ENCODE results near the gene TBC1D14. TPM values are rescaled to one million over a fixed set of nuclear protein-coding genes. Genes with fewer than 3 reads are reported as not detected.

The TBC1D14 gene
- total RNA-seq, 1 donor, result 39.4 TPM

DNA sequence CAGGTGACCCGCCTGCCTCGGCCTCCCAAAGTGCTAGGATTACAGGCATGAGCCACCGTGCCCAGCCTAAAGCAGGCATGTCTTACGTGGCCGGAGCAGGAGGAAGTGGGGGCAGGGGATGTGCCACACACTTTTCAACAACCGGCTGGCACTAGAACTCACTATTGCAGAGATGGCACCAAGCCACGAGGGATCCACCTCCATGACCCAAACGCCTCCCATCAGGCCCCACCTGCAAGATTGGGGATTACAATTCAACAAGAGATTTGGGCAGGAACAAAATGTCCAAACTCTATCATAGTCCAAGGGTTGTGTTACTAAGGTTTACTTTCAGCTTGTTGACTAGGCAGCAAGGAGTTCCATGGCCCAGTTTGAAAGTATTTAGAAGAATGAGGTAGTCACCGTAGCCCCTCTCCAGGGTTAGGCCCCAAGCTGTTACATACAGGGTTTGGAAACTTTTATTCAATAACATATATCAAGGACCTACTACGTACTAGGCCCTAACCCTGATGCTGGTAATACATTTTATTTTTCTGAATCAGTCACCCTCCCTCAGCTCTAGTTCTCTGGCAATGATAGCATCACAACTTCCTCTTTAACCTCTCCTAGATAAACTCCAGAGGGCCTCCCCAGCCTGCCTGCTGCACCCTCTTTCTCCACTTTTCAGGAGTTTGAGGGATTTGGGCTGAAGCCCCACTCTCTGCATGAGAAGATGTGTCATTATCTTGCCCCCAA, 18.0 kb upstream of the TBC1D14 start:
- Histone ChIP-seq H4K20me1 (ENCODE audit: insufficient read depth, low read length) (no peaks in the 10 kb centered on the region), H3K4me2 (ENCODE audit: insufficient read depth, low read length) (peak overlapping the region; percentile 70), H3K4me1 (ENCODE audit: insufficient read depth, low read length) (peaks cover 33% of the 10 kb centered on the region), H3K9me3 (ENCODE audit: low read depth, low read length) (no peaks in the 10 kb centered on the region), H3K27me3 (ENCODE audit: insufficient read depth, low read length) (no peaks in the 10 kb centered on the region), H3K36me3 (ENCODE audit: insufficient read depth, low read length) (no peaks in the 10 kb centered on the region), H2AFZ (ENCODE audit: low read length) (peak overlapping the region; percentile 59), H3K27ac (ENCODE audit: low read depth, low read length) (peak overlapping the region; percentile 53), H3K4me3 (ENCODE audit: insufficient read depth, low read length) (no peak overlapping the region), H3K79me2 (ENCODE audit: insufficient read depth, low read length) (no peaks in the 10 kb centered on the region)
- TF ChIP-seq, protein P1, sequence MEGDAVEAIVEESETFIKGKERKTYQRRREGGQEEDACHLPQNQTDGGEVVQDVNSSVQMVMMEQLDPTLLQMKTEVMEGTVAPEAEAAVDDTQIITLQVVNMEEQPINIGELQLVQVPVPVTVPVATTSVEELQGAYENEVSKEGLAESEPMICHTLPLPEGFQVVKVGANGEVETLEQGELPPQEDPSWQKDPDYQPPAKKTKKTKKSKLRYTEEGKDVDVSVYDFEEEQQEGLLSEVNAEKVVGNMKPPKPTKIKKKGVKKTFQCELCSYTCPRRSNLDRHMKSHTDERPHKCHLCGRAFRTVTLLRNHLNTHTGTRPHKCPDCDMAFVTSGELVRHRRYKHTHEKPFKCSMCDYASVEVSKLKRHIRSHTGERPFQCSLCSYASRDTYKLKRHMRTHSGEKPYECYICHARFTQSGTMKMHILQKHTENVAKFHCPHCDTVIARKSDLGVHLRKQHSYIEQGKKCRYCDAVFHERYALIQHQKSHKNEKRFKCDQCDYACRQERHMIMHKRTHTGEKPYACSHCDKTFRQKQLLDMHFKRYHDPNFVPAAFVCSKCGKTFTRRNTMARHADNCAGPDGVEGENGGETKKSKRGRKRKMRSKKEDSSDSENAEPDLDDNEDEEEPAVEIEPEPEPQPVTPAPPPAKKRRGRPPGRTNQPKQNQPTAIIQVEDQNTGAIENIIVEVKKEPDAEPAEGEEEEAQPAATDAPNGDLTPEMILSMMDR (IDR thresholded peaks at IDR 0.05; ENCODE audit: extremely low read depth, low read depth, low read length), result no peak
- DNase-seq (ENCODE audit: insufficient read length, low spot score, missing footprints), result peak; percentile 89

GRCh38 chr4:6892190-6892908, 17.3 kb upstream of the TBC1D14 start:
- Histone ChIP-seq H3K4me2 (ENCODE audit: insufficient read depth, low read length) (peak overlapping the region; percentile 70), H3K27ac (ENCODE audit: low read depth, low read length) (peak overlapping the region; percentile 53), H2AFZ (ENCODE audit: low read length) (peak overlapping the region; percentile 59), H3K4me3 (ENCODE audit: insufficient read depth, low read length) (peak overlapping the region; percentile 41), H3K36me3 (ENCODE audit: insufficient read depth, low read length) (no peaks in the 10 kb centered on the region), H4K20me1 (ENCODE audit: insufficient read depth, low read length) (no peaks in the 10 kb centered on the region), H3K9me3 (ENCODE audit: low read depth, low read length) (no peaks in the 10 kb centered on the region), H3K27me3 (ENCODE audit: insufficient read depth, low read length) (no peaks in the 10 kb centered on the region), H3K79me2 (ENCODE audit: insufficient read depth, low read length) (no peaks in the 10 kb centered on the region), H3K4me1 (ENCODE audit: insufficient read depth, low read length) (peaks cover 31% of the 10 kb centered on the region)
- TF ChIP-seq, protein P1 (IDR thresholded peaks at IDR 0.05; ENCODE audit: extremely low read depth, low read depth, low read length), result no peak
- peak; percentile 93 for DNase-seq (ENCODE audit: insufficient read length, low spot score, missing footprints)

GRCh38 chr4:6892909-6893202, 16.8 kb upstream of the TBC1D14 start:
- Histone ChIP-seq H3K4me3 (ENCODE audit: insufficient read depth, low read length) (no peak overlapping the region), H3K9me3 (ENCODE audit: low read depth, low read length) (no peaks in the 10 kb centered on the region), H4K20me1 (ENCODE audit: insufficient read depth, low read length) (no peaks in the 10 kb centered on the region), H3K79me2 (ENCODE audit: insufficient read depth, low read length) (no peaks in the 10 kb centered on the region), H3K4me2 (ENCODE audit: insufficient read depth, low read length) (peak overlapping the region; percentile 70), H3K4me1 (ENCODE audit: insufficient read depth, low read length) (peaks cover 26% of the 10 kb centered on the region), H3K36me3 (ENCODE audit: insufficient read depth, low read length) (no peaks in the 10 kb centered on the region), H3K27me3 (ENCODE audit: insufficient read depth, low read length) (no peaks in the 10 kb centered on the region), H2AFZ (ENCODE audit: low read length) (no peak overlapping the region), H3K27ac (ENCODE audit: low read depth, low read length) (no peak overlapping the region)
- TF ChIP-seq, protein P1 (IDR thresholded peaks at IDR 0.05; ENCODE audit: extremely low read depth, low read depth, low read length), result no peak
- no peak for DNase-seq (ENCODE audit: insufficient read length, low spot score, missing footprints)

GRCh38 chr4:6893449-6894085, 16.1 kb upstream of the TBC1D14 start:
- no peak overlapping the region for H3K4me2 ChIP-seq (ENCODE audit: insufficient read depth, low read length)
- TF ChIP-seq, protein P1 (IDR thresholded peaks at IDR 0.05; ENCODE audit: extremely low read depth, low read depth, low read length), result no peak
- H4K20me1 ChIP-seq (ENCODE audit: insufficient read depth, low read length), result no peaks in the 10 kb centered on the region
- no peak overlapping the region for H3K27ac ChIP-seq (ENCODE audit: low read depth, low read length)
- peaks cover 20% of the 10 kb centered on the region for H3K4me1 ChIP-seq (ENCODE audit: insufficient read depth, low read length)
- no peaks in the 10 kb centered on the region for H3K9me3 ChIP-seq (ENCODE audit: low read depth, low read length)
- H3K4me3 ChIP-seq (ENCODE audit: insufficient read depth, low read length), result no peak overlapping the region
- H3K79me2 ChIP-seq (ENCODE audit: insufficient read depth, low read length), result no peaks in the 10 kb centered on the region
- no peak overlapping the region for H2AFZ ChIP-seq (ENCODE audit: low read length)
- no peaks in the 10 kb centered on the region for H3K36me3 ChIP-seq (ENCODE audit: insufficient read depth, low read length)
- DNase-seq (ENCODE audit: insufficient read length, low spot score, missing footprints), result peak; percentile 75
- H3K27me3 ChIP-seq (ENCODE audit: insufficient read depth, low read length), result no peaks in the 10 kb centered on the region

Data from osteoblast (primary cell).